ENCODE results near the gene GALNT2. TPM values are rescaled to one million over a fixed set of nuclear protein-coding genes. Genes with fewer than 3 reads are reported as not detected.

Gene GALNT2
- total and polyA plus RNA-seq, 2 experiments from 2014 or later: 17.8 to 48.3 TPM

DNA sequence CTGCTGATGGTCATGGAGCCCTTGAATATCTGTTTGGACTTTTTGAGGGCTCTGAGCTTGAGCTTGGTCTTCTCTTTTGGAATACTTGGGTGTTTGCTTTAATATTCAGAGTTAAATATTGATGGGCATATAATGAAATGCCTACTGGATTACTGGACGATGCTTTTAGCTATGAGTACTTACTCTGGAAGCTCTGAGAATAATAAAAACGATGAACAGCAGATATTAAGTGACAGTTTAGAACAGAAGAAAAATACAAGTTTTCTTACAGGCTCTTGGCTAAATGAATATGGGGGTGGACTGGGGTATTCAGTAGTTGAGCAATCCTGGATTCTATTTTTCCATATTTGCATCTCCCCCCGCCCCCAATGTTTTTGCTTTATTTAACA, 20.7 kb downstream of the GALNT2 start (continued):
- no peak for TF ChIP-seq ETS1 (IDR thresholded peaks at IDR 0.05)
- TF ChIP-seq EZH2phosphoT487 (IDR thresholded peaks at IDR 0.05; ENCODE audit: unreplicated experiment): no peak
- no peak for TF ChIP-seq CREB1 (CRISPR knock-in tag; IDR thresholded peaks at IDR 0.05; ENCODE audit: low read depth)
- no peak for TF ChIP-seq ZNF462 (CRISPR knock-in tag; IDR thresholded peaks at IDR 0.05)
- TF ChIP-seq ZNF114 (CRISPR knock-in tag; IDR thresholded peaks at IDR 0.05): no peak
- TF ChIP-seq ZNF331 (CRISPR knock-in tag; IDR thresholded peaks at IDR 0.05; ENCODE audit: low read depth): no peak
- TF ChIP-seq NANOG (IDR thresholded peaks at IDR 0.05; ENCODE audit: borderline replicate concordance): no peak

GRCh38 chr1:230090194-230090711, 23.2 kb downstream of the GALNT2 start:
- H3K4me3 Mint-ChIP-seq: no peak overlapping the region
- H3K4me1 Mint-ChIP-seq: peaks cover 33% of the 10 kb centered on the region
- no peak overlapping the region for H3K27ac ChIP-seq (ENCODE audit: low read depth)
- H3K9me3 Mint-ChIP-seq: no peaks in the 10 kb centered on the region
- peaks cover 18% of the 10 kb centered on the region for H4K20me1 ChIP-seq (replicated peaks; ENCODE audit: insufficient read depth)
- H3K4me1 ChIP-seq (ENCODE audit: insufficient read depth): peaks cover 11% of the 10 kb centered on the region
- DNase-seq (ENCODE audit: low spot score): no peak
- H2AFZ ChIP-seq: no peak overlapping the region
- H3K27me3 ChIP-seq (ENCODE audit: insufficient read depth): no peaks in the 10 kb centered on the region
- H3F3A ChIP-seq (replicated peaks; ENCODE audit: low read depth): no peaks in the 10 kb centered on the region
- H3K27ac Mint-ChIP-seq: no peak overlapping the region
- peaks cover 87% of the 10 kb centered on the region for H3K79me2 ChIP-seq (replicated peaks; ENCODE audit: insufficient read depth)
- no peak overlapping the region for H3K4me3 ChIP-seq
- H3K36me3 Mint-ChIP-seq (ENCODE audit: low read depth): peaks cover 7% of the 10 kb centered on the region; the same call in 2 of the 3 replicates
- no peak overlapping the region for H3K4me2 ChIP-seq
- H3K27me3 Mint-ChIP-seq (ENCODE audit: insufficient read depth, low read depth, poor library complexity): no peaks in the 10 kb centered on the region
- H3K9me2 ChIP-seq (ENCODE audit: insufficient read depth): no peaks in the 10 kb centered on the region
- H3K36me3 ChIP-seq (ENCODE audit: insufficient read depth): no peaks in the 10 kb centered on the region; the same call in 1 of the 2 replicates
- ATAC-seq: no peak
- TF ChIP-seq CREB1 (CRISPR knock-in tag; IDR thresholded peaks at IDR 0.05; ENCODE audit: low read depth) (no peak), ZNF331 (CRISPR knock-in tag; IDR thresholded peaks at IDR 0.05; ENCODE audit: low read depth) (no peak), POLR2AphosphoS5 (IDR thresholded peaks at IDR 0.05; ENCODE audit: low read depth) (no peak), JUNB (IDR thresholded peaks at IDR 0.05; ENCODE audit: unreplicated experiment) (no peak), STAT1 (IDR thresholded peaks at IDR 0.05; ENCODE audit: unreplicated experiment) (no peak)
- TF ChIP-seq, protein P1, sequence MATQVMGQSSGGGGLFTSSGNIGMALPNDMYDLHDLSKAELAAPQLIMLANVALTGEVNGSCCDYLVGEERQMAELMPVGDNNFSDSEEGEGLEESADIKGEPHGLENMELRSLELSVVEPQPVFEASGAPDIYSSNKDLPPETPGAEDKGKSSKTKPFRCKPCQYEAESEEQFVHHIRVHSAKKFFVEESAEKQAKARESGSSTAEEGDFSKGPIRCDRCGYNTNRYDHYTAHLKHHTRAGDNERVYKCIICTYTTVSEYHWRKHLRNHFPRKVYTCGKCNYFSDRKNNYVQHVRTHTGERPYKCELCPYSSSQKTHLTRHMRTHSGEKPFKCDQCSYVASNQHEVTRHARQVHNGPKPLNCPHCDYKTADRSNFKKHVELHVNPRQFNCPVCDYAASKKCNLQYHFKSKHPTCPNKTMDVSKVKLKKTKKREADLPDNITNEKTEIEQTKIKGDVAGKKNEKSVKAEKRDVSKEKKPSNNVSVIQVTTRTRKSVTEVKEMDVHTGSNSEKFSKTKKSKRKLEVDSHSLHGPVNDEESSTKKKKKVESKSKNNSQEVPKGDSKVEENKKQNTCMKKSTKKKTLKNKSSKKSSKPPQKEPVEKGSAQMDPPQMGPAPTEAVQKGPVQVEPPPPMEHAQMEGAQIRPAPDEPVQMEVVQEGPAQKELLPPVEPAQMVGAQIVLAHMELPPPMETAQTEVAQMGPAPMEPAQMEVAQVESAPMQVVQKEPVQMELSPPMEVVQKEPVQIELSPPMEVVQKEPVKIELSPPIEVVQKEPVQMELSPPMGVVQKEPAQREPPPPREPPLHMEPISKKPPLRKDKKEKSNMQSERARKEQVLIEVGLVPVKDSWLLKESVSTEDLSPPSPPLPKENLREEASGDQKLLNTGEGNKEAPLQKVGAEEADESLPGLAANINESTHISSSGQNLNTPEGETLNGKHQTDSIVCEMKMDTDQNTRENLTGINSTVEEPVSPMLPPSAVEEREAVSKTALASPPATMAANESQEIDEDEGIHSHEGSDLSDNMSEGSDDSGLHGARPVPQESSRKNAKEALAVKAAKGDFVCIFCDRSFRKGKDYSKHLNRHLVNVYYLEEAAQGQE (IDR thresholded peaks at IDR 0.05; ENCODE audit: unreplicated experiment): no peak

Measured in GM23338 (cell line).